ENCODE results near the gene CTIF. TPM values are rescaled to one million over a fixed set of nuclear protein-coding genes. Genes with fewer than 3 reads are reported as not detected.

CTIF gene
- total RNA-seq, 6 donors from 2014 or later: 32.1 to 62.4 (median 47.8) TPM

DNA sequence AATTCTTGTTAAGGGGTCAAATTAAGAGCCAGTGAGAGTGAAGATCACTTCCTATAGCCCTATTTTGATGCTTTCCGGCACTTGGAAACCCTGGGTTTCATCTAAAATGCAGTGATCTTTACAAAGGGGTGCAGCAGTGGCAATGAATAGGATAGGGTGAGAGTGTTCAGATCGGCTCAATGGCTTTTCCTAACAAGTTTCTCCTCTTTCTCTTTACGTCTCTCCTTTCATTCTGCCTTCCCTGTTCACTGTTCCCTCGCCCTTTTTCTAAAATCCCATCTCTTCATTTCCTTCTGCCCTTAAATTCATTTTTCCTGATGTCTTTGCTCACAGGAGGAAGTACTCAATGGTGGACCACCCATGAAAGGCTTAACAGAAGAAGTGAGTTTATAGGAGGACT lies 86.0 kb downstream of the CTIF start:
- no peak for DNase-seq
- TF ChIP-seq POLR2A (IDR thresholded peaks at IDR 0.05) (no peak), POLR2AphosphoS5 (IDR thresholded peaks at IDR 0.05) (no peak)
- H3K27ac ChIP-seq: no peak overlapping the region

GRCh38 chr18:48627216-48627615 lies 88.4 kb downstream of the CTIF start:
- H3K36me3 ChIP-seq: peaks cover 0 to 6% (median 0%) of the 10 kb centered on the region in 4 donors
- TF ChIP-seq POLR2A (IDR thresholded peaks at IDR 0.05): no peak
- no peak for TF ChIP-seq EP300 (IDR thresholded peaks at IDR 0.05)
- TF ChIP-seq, protein P1, sequence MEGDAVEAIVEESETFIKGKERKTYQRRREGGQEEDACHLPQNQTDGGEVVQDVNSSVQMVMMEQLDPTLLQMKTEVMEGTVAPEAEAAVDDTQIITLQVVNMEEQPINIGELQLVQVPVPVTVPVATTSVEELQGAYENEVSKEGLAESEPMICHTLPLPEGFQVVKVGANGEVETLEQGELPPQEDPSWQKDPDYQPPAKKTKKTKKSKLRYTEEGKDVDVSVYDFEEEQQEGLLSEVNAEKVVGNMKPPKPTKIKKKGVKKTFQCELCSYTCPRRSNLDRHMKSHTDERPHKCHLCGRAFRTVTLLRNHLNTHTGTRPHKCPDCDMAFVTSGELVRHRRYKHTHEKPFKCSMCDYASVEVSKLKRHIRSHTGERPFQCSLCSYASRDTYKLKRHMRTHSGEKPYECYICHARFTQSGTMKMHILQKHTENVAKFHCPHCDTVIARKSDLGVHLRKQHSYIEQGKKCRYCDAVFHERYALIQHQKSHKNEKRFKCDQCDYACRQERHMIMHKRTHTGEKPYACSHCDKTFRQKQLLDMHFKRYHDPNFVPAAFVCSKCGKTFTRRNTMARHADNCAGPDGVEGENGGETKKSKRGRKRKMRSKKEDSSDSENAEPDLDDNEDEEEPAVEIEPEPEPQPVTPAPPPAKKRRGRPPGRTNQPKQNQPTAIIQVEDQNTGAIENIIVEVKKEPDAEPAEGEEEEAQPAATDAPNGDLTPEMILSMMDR (IDR thresholded peaks at IDR 0.05): no peak
- no peak for TF ChIP-seq POLR2AphosphoS5 (IDR thresholded peaks at IDR 0.05)
- no peaks in the 10 kb centered on the region for H3K27me3 ChIP-seq
- WGBS, 2 donors: 58 to 72% methylated on average over 3 of the region's 3 CpGs
- DNase-seq (no peak), ATAC-seq (ENCODE audit: low FRiP score in 2 of 2) (no peak)
- no peak overlapping the region for H3K4me3 ChIP-seq
- H3K4me1 ChIP-seq: peaks cover 0 to 4% (median 0%) of the 10 kb centered on the region in 4 donors
- H3K9me3 ChIP-seq: no peaks in the 10 kb centered on the region
- no peak overlapping the region for H3K27ac ChIP-seq

More for the DNA sequence above, 86.0 kb downstream of the CTIF start:
- Histone ChIP-seq H3K36me3 (peaks cover 0 to 16% (median under 1%) of the 10 kb centered on the region in 4 donors), H3K27me3 (no peaks in the 10 kb centered on the region), H3K4me1 (peaks cover 0 to 4% (median 0%) of the 10 kb centered on the region in 4 donors), H3K4me3 (no peak overlapping the region), H3K9me3 (no peaks in the 10 kb centered on the region)
- WGBS, 2 donors: 94% methylated on average over 4 of the region's 4 CpGs
- no peak for ATAC-seq (ENCODE audit: low FRiP score in 2 of 2)

- no peaks in the 10 kb centered on the region for H3K4me1 ChIP-seq
- no peak for DNase-seq
- WGBS, 2 donors: 80% methylated on average over 7 of the region's 7 CpGs
- H3K9me3 ChIP-seq: no peaks in the 10 kb centered on the region
- H3K27me3 ChIP-seq: no peaks in the 10 kb centered on the region
- no peak for TF ChIP-seq EP300 (IDR thresholded peaks at IDR 0.05)
- no peak for TF ChIP-seq POLR2AphosphoS5 (IDR thresholded peaks at IDR 0.05)
- TF ChIP-seq, protein P1 (IDR thresholded peaks at IDR 0.05): no peak
- TF ChIP-seq POLR2A (IDR thresholded peaks at IDR 0.05): no peak
- ATAC-seq (ENCODE audit: low FRiP score in 2 of 2): peak in 1 of 2 donors; percentile 75
- no peak overlapping the region for H3K4me3 ChIP-seq
- no peak overlapping the region for H3K27ac ChIP-seq
- H3K36me3 ChIP-seq: peaks cover 0 to 6% (median 0%) of the 10 kb centered on the region in 4 donors
Observed at GRCh38 chr18:48629730-48630324, 91.0 kb downstream of the CTIF start.

DNA sequence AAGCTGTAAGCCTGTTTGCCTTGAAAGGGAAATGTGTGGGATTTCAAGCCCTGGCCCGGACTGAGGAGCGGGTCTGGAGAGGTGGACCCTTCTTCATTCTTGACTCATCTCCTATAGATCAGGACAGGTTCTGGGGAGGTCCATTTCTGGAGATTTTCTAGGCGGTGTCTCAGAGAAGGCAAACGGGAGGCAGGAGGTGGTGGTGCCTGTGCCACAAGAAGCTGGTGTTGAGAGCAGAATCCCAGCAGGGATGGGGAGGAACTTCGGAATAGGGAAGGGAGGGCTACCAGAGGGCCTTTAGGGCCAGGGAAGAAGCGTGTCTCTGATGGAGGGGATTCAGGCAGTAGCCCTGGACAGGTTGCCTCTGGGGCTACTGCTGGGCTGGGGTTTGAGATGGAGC lies 93.0 kb downstream of the CTIF start:
- DNase-seq: no peak

DNA sequence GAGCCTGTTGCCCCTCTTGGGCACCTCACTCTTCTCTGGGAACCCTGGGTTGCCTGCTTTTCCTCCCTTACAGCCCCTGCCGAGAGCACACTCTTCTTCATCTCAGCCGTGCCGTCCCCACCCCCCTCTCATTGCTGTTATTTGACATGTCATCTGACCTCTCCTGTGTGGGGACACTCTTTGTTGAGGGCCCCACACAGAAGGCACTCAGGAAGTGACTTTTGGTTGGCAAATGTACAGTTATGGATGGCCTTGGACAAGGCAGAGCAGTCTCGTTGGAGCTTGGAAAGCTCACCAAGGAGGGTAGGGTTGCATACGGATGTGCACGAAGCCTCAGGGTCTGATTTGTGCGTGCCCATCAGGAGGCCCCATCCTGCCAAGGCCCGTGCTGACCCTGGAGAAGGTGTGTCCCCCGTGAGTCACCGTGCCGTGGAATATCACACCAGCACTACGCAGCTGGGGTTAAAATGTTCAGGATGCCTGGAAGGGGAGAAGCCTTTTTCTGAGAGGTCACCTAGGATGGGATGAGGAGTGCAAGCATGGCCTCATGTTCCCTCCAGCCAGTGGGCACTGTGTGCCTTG lies 93.9 kb downstream of the CTIF start:
- WGBS, 2 donors: 64 to 74% methylated on average over 3 to 4 of the region's 12 CpGs
- no peaks in the 10 kb centered on the region for H3K4me1 ChIP-seq
- DNase-seq: no peak

More for the DNA sequence above, 93.0 kb downstream of the CTIF start:
- ATAC-seq (ENCODE audit: low FRiP score in 2 of 2): no peak
- Histone ChIP-seq H3K27ac (no peak overlapping the region), H3K36me3 (peaks cover 0 to 6% (median 0%) of the 10 kb centered on the region in 4 donors), H3K4me1 (no peaks in the 10 kb centered on the region), H3K4me3 (no peak overlapping the region), H3K9me3 (no peaks in the 10 kb centered on the region), H3K27me3 (no peaks in the 10 kb centered on the region)
- TF ChIP-seq, protein P1 (IDR thresholded peaks at IDR 0.05): no peak
- TF ChIP-seq POLR2A (IDR thresholded peaks at IDR 0.05) (no peak), POLR2AphosphoS5 (IDR thresholded peaks at IDR 0.05) (no peak), EP300 (IDR thresholded peaks at IDR 0.05) (no peak)
- WGBS, 2 donors: 96% methylated on average over 6 of the region's 6 CpGs

More for the DNA sequence above, 93.9 kb downstream of the CTIF start:
- H3K27me3 ChIP-seq: no peaks in the 10 kb centered on the region
- no peak overlapping the region for H3K27ac ChIP-seq
- peaks cover 0 to 8% (median 2%) of the 10 kb centered on the region in 4 donors for H3K36me3 ChIP-seq
- H3K4me3 ChIP-seq: no peak overlapping the region
- ATAC-seq (ENCODE audit: low FRiP score in 2 of 2): no peak
- TF ChIP-seq, protein P1 (IDR thresholded peaks at IDR 0.05): no peak
- TF ChIP-seq POLR2AphosphoS5 (IDR thresholded peaks at IDR 0.05) (no peak), POLR2A (IDR thresholded peaks at IDR 0.05) (no peak), EP300 (IDR thresholded peaks at IDR 0.05) (no peak)
- no peaks in the 10 kb centered on the region for H3K9me3 ChIP-seq
